Body of pancreas (tissue), 4 donors: Measurements from ENCODE around the gene DDX47. TPM values are rescaled to one million over a fixed set of nuclear protein-coding genes. Genes with fewer than 3 reads are reported as not detected.

Source experiments
- ATAC-seq: fragments of 150-250 bp; one replicate; pipeline ENCODE4 v1.9.1; 2016
- DNase-seq, 4 donors: peaks; one replicate each; pipeline ENCODE4 v3.0.0-alpha.2; 2019
- H3K27ac ChIP-seq, 4 donors: fragments of 200-600 bp; sonication (generic); 1 replicate in 3 of 4; 2 replicates in 1 of 4; pipeline versions ENCODE4 v1.5.1 to v1.6.1; 2016 to 2019; ENCODE audit warnings: mild to moderate bottlenecking in 1 of 4, mixed read lengths in 1 of 4, moderate library complexity in 1 of 4
- H3K27me3 ChIP-seq, 2 donors: fragments of 200-600 bp; sonication (generic); one replicate each; pipeline ENCODE4 v1.6.0; 2016; ENCODE audit warnings: mild to moderate bottlenecking in 1 of 2
- H3K36me3 ChIP-seq, 2 donors: fragments of 200-600 bp; sonication (generic); replicated peaks in 1 of 2; 2 replicates each; pipeline ENCODE4 v1.5.1; 2016; ENCODE audit warnings: low read depth in 2 of 2; ENCODE audit not compliant: insufficient read depth in 1 of 2
- H3K4me1 ChIP-seq: fragments of 200-600 bp; sonication (generic); one replicate; pipeline ENCODE4 v1.6.0; 2016
- H3K4me3 ChIP-seq, 2 donors: fragments of 200-600 bp; sonication (generic); 1 replicate in 1 of 2; 2 replicates in 1 of 2; pipeline ENCODE4 v1.5.1; 2016 to 2019
- H3K9me3 ChIP-seq, 3 donors: fragments of 200-600 bp; sonication (generic); 1 replicate in 2 of 3; 2 replicates in 1 of 3; pipeline ENCODE4 v1.5.1; 2016
- CTCF ChIP-seq, 7 experiments: fragments of 450-650 bp in 4 of 7; fragments of 200-600 bp in 3 of 7; sonication (generic) in 3 of 7; IDR thresholded peaks; one replicate each; pipeline ENCODE4 v1.5.1; 2016 to 2019; ENCODE audit warnings: antibody characterized with exemption in 7 of 7
- POLR2A ChIP-seq, 3 donors: fragments of 450-650 bp; IDR thresholded peaks; one replicate each; pipeline ENCODE4 v1.6.1; 2016; ENCODE audit warnings: antibody characterized with exemption in 3 of 3, mild to moderate bottlenecking in 2 of 3
- WGBS, 2 donors: methylation state at CpG; one replicate each; pipeline ENCODE4 v1.1.5; 2017; 5-methylcytosine and 5-hydroxymethylcytosine counted together
- intact Hi-C: fragments of 100-400 bp; cut with DNase I; formaldehyde crosslinking; loops from one replicate; pipeline ENCODE4 v1.15.1; 2023
- total RNA-seq, 2 donors: library from RNA; depleted of rRNA; stranded (reverse); fragments of >200 nt; gene quantifications; one replicate each; pipeline ENCODE4 v1.1.0, GENCODE V29; 2016

DDX47 gene
- total RNA-seq, 2 donors from 2014 or later, result 32.4 to 59.7 TPM

GRCh38 chr12:12776261-12776660 lies 36.9 kb upstream of the DDX47 start:
- Histone ChIP-seq H3K4me3 (no peak overlapping the region), H3K36me3 (no peaks in the 10 kb centered on the region), H3K27ac (peak overlapping the region in 1 of 4 donors; percentile 34), H3K9me3 (no peaks in the 10 kb centered on the region), H3K4me1 (peaks cover 13% of the 10 kb centered on the region), H3K27me3 (no peaks in the 10 kb centered on the region)
- intact Hi-C loops, result no loop called here
- DNase-seq (peak in 3 of 4 donors; percentile 16 to 54 (median 22)), ATAC-seq (peak; percentile 71)
- WGBS, 2 donors, result 27 to 35% methylated on average over 5 of the region's 5 CpGs
- no peak for TF ChIP-seq CTCF (IDR thresholded peaks at IDR 0.05)
- no peak for TF ChIP-seq POLR2A (IDR thresholded peaks at IDR 0.05)

- intact Hi-C loops, result no loop called here
- DNase-seq (no peak), ATAC-seq (no peak)
- H3K9me3 ChIP-seq, result no peaks in the 10 kb centered on the region
- H3K27me3 ChIP-seq, result no peaks in the 10 kb centered on the region
- H3K4me1 ChIP-seq, result peaks cover 13% of the 10 kb centered on the region
- no peak overlapping the region for H3K27ac ChIP-seq
- H3K36me3 ChIP-seq, result no peaks in the 10 kb centered on the region
- 86 to 91% methylated on average over 3 of the region's 3 CpGs for WGBS, 2 donors
- H3K4me3 ChIP-seq, result no peak overlapping the region
- TF ChIP-seq POLR2A (IDR thresholded peaks at IDR 0.05), result no peak
- no peak for TF ChIP-seq CTCF (IDR thresholded peaks at IDR 0.05)
Observed at GRCh38 chr12:12777092-12777491, 36.1 kb upstream of the DDX47 start.

- no peaks in the 10 kb centered on the region for H3K9me3 ChIP-seq
- peaks cover 13% of the 10 kb centered on the region for H3K4me1 ChIP-seq
- intact Hi-C loops, result no loop called here
- WGBS, 2 donors, result 77 to 88% methylated on average over 2 of the region's 2 CpGs
- TF ChIP-seq CTCF (IDR thresholded peaks at IDR 0.05), result no peak
- no peak for TF ChIP-seq POLR2A (IDR thresholded peaks at IDR 0.05)
- H3K27ac ChIP-seq, result no peak overlapping the region
- no peaks in the 10 kb centered on the region for H3K27me3 ChIP-seq
- H3K4me3 ChIP-seq, result no peak overlapping the region
- DNase-seq, result no peak
- no peak for ATAC-seq
- H3K36me3 ChIP-seq, result no peaks in the 10 kb centered on the region
Observed at GRCh38 chr12:12779007-12779406, 34.1 kb upstream of the DDX47 start.

GRCh38 chr12:12779529-12779928 lies 33.6 kb upstream of the DDX47 start:
- intact Hi-C loops, result no loop called here
- Histone ChIP-seq H3K9me3 (no peaks in the 10 kb centered on the region), H3K27me3 (no peaks in the 10 kb centered on the region), H3K36me3 (no peaks in the 10 kb centered on the region), H3K27ac (no peak overlapping the region), H3K4me3 (no peak overlapping the region), H3K4me1 (peaks cover 13% of the 10 kb centered on the region)
- peak; percentile 79 for ATAC-seq
- DNase-seq, result no peak
- 3 to 9% methylated on average over 3 of the region's 3 CpGs for WGBS, 2 donors
- TF ChIP-seq POLR2A (IDR thresholded peaks at IDR 0.05), result no peak
- TF ChIP-seq CTCF (IDR thresholded peaks at IDR 0.05), result no peak

- no peak for DNase-seq
- intact Hi-C loops, result no loop called here
- Histone ChIP-seq H3K36me3 (no peaks in the 10 kb centered on the region), H3K27ac (peak overlapping the region; percentile 20 to 63 (median 32)), H3K4me3 (no peak overlapping the region), H3K9me3 (no peaks in the 10 kb centered on the region), H3K4me1 (peaks cover 29% of the 10 kb centered on the region), H3K27me3 (no peaks in the 10 kb centered on the region)
- 89 to 100% methylated on average over 2 of the region's 2 CpGs for WGBS, 2 donors
- TF ChIP-seq CTCF (IDR thresholded peaks at IDR 0.05) (no peak), POLR2A (IDR thresholded peaks at IDR 0.05) (no peak)
- no peak for ATAC-seq
Observed at GRCh38 chr12:12784116-12784515, 29.0 kb upstream of the DDX47 start.
